ENCODE results near the gene RNF112.

RNF112 gene

GRCh38 chr17:19390951-19391350, 20.1 kb upstream of the RNF112 start:
- no peak for DNase-seq

GRCh38 chr17:19391432-19391831, 19.6 kb upstream of the RNF112 start:
- no peak for DNase-seq

- DNase-seq = no peak
Observed at GRCh38 chr17:19392303-19392702, 18.7 kb upstream of the RNF112 start.

GRCh38 chr17:19397556-19398041, 13.4 kb upstream of the RNF112 start:
- DNase-seq = no peak

- DNase-seq = no peak
Observed at GRCh38 chr17:19398301-19399181, 12.5 kb upstream of the RNF112 start.

GRCh38 chr17:19399750-19400450, 11.1 kb upstream of the RNF112 start:
- DNase-seq = no peak

- no peak for DNase-seq
Observed at GRCh38 chr17:19401321-19402010, 9.6 kb upstream of the RNF112 start.

- no peak for DNase-seq
Observed at GRCh38 chr17:19402171-19402570, 8.9 kb upstream of the RNF112 start.

- DNase-seq = no peak
Observed at GRCh38 chr17:19403021-19403420, 8.0 kb upstream of the RNF112 start.

GRCh38 chr17:19404264-19404663, 6.8 kb upstream of the RNF112 start:
- DNase-seq = no peak

- DNase-seq = no peak
Observed at GRCh38 chr17:19405114-19405513, 5.9 kb upstream of the RNF112 start.

- DNase-seq = no peak
Observed at GRCh38 chr17:19407601-19408345, 3.3 kb upstream of the RNF112 start.

GRCh38 chr17:19408346-19408710, 2.7 kb upstream of the RNF112 start:
- no peak for DNase-seq

GRCh38 chr17:19409066-19409465, 2.0 kb upstream of the RNF112 start:
- DNase-seq = no peak

GRCh38 chr17:19409509-19409908, 1.5 kb upstream of the RNF112 start:
- DNase-seq = no peak

GRCh38 chr17:19410091-19410490, 941 bp upstream of the RNF112 start:
- no peak for DNase-seq

GRCh38 chr17:19411631-19412030, 599 bp downstream of the RNF112 start:
- no peak for DNase-seq

- no peak for DNase-seq
Observed at GRCh38 chr17:19412510-19412909, 1.5 kb downstream of the RNF112 start.

GRCh38 chr17:19412984-19413383, 2.0 kb downstream of the RNF112 start:
- no peak for DNase-seq

GRCh38 chr17:19413761-19414160, 2.7 kb downstream of the RNF112 start:
- no peak for DNase-seq

GRCh38 chr17:19414396-19415280, 3.6 kb downstream of the RNF112 start:
- no peak for DNase-seq

- no peak for DNase-seq
Observed at GRCh38 chr17:19415311-19415710, 4.3 kb downstream of the RNF112 start.

All from GOT3 (cell line).